Liver (tissue), 2 donors: Measurements from ENCODE around the gene TPK1.

Experiments
- MAX ChIP-seq: IDR thresholded peaks from 2 replicates; pipeline ENCODE4 v1.6.1; 2016; ENCODE audit warnings: antibody characterized with exemption
- REST ChIP-seq: IDR thresholded peaks from 2 replicates; pipeline ENCODE4 v1.6.1; 2016; ENCODE audit warnings: antibody characterized with exemption, mild to moderate bottlenecking
- TF ChIP-seq, protein P1 (sequence below): fragments of 150-350 bp; IDR thresholded peaks from 2 replicates; pipeline ENCODE4 v1.5.1; 2017; ENCODE audit warnings: improper control_type of control experiment, low read depth, low read length; ENCODE audit not compliant: missing input control
- donor health status: healthy.

- TF ChIP-seq, protein P1, sequence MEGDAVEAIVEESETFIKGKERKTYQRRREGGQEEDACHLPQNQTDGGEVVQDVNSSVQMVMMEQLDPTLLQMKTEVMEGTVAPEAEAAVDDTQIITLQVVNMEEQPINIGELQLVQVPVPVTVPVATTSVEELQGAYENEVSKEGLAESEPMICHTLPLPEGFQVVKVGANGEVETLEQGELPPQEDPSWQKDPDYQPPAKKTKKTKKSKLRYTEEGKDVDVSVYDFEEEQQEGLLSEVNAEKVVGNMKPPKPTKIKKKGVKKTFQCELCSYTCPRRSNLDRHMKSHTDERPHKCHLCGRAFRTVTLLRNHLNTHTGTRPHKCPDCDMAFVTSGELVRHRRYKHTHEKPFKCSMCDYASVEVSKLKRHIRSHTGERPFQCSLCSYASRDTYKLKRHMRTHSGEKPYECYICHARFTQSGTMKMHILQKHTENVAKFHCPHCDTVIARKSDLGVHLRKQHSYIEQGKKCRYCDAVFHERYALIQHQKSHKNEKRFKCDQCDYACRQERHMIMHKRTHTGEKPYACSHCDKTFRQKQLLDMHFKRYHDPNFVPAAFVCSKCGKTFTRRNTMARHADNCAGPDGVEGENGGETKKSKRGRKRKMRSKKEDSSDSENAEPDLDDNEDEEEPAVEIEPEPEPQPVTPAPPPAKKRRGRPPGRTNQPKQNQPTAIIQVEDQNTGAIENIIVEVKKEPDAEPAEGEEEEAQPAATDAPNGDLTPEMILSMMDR: no peak
- TF ChIP-seq REST (no peak), MAX (peak; percentile 27)
Measured at GRCh38 chr7:144835155-144835611, 670 bp downstream of the TPK1 start.
